Spleen (tissue), 11 donors: ENCODE results near the gene PRKG1. TPM values are rescaled to one million over a fixed set of nuclear protein-coding genes. Genes with fewer than 3 reads are reported as not detected.

Experiments
- DNase-seq: peaks from one replicate; pipeline ENCODE4 v3.0.0-alpha.2; 2020
- H3K27ac ChIP-seq, 8 donors: fragments of 200-600 bp; sonication (generic) in 7 of 8; 1 replicate in 4 of 8; 2 replicates in 4 of 8; pipeline versions ENCODE4 v1.5.0 to v1.8.0; 2016 to 2021; ENCODE audit warnings: inconsistent platforms in 4 of 8, mild to moderate bottlenecking in 4 of 8, moderate library complexity in 1 of 8
- H3K27me3 ChIP-seq, 7 donors: fragments of 200-600 bp; sonication (generic) in 6 of 7; replicated peaks in 1 of 7; 1 replicate in 4 of 7; 2 replicates in 3 of 7; pipeline versions ENCODE4 v1.5.0 to v1.8.0; 2016 to 2021; ENCODE audit warnings: inconsistent platforms in 3 of 7, mild to moderate bottlenecking in 1 of 7
- H3K36me3 ChIP-seq, 6 donors: fragments of 200-600 bp; sonication (generic) in 5 of 6; 1 replicate in 4 of 6; 2 replicates in 2 of 6; pipeline versions ENCODE4 v1.5.0 to v1.8.0; 2016 to 2021; ENCODE audit warnings: inconsistent platforms in 2 of 6
- H3K4me1 ChIP-seq, 6 donors: fragments of 200-600 bp; sonication (generic) in 5 of 6; 1 replicate in 3 of 6; 2 replicates in 3 of 6; pipeline versions ENCODE4 v1.5.0 to v1.8.0; 2016 to 2021; ENCODE audit warnings: inconsistent platforms in 3 of 6
- H3K4me3 ChIP-seq, 8 donors: fragments of 200-600 bp; sonication (generic) in 7 of 8; 1 replicate in 4 of 8; 2 replicates in 4 of 8; pipeline versions ENCODE4 v1.5.0 to v1.8.0; 2016 to 2021; ENCODE audit warnings: inconsistent platforms in 4 of 8, mild to moderate bottlenecking in 4 of 8, moderate library complexity in 2 of 8
- H3K9me3 ChIP-seq, 8 donors: fragments of 200-600 bp; sonication (generic) in 7 of 8; 1 replicate in 4 of 8; 2 replicates in 4 of 8; pipeline versions ENCODE4 v1.5.0 to v1.8.0; 2016 to 2021; ENCODE audit warnings: inconsistent platforms in 4 of 8
- POLR2A ChIP-seq, 3 donors: fragments of 450-650 bp; IDR thresholded peaks; one replicate each; pipeline ENCODE4 v1.5.1; 2017; ENCODE audit warnings: antibody characterized with exemption in 3 of 3, mild to moderate bottlenecking in 1 of 3
- POLR2AphosphoS5 ChIP-seq, 3 donors: sonication (generic); formaldehyde crosslinking; IDR thresholded peaks; one replicate each; pipeline ENCODE4 v1.5.1; 2017; ENCODE audit warnings: antibody characterized with exemption in 3 of 3
- WGBS, 5 donors: extraction: QIAGEN DNeasy Blood & Tissue Kit in 3 of 5; methylation state at CpG; one replicate each; pipeline versions ENCODE4 v1.1.5 to v1.1.7; 2013 to 2018; 5-methylcytosine and 5-hydroxymethylcytosine counted together
- intact Hi-C: fragments of 100-400 bp; cut with DNase I; formaldehyde crosslinking; loops from one replicate; pipeline ENCODE4 v1.15.0; 2023; ENCODE audit warnings: low total_unique reads
- polyA plus RNA-seq, 3 donors: library from polyadenylated mRNA; stranded (reverse); fragments of 200-250 nt; gene quantifications; one replicate each; pipeline ENCODE4 v1.2.1, GENCODE V29; 2013
- total RNA-seq, 7 donors: library from RNA; depleted of rRNA in 3 of 7; stranded (reverse); fragments of >200 nt in 3 of 7; fragmentation: NEBNext Ultra II Directional in 4 of 7; extraction: Animal tissue kit (Norgen Biotek cat#: 25700) in 4 of 7; gene quantifications; one replicate each; pipeline versions ENCODE4 v1.1.0 to v1.2.1, GENCODE V29; 2016 to 2021
- TF ChIP-seq, protein P1 (sequence below), 11 experiments: fragments of 200-600 bp in 7 of 11; fragments of 450-650 bp in 4 of 11; sonication (generic) in 4 of 11; IDR thresholded peaks in 8 of 11; conservative IDR thresholded peaks in 3 of 11; 1 replicate in 7 of 11; 2 replicates in 4 of 11; pipeline versions ENCODE4 v1.4.0 to v1.8.0; 2016 to 2021; ENCODE audit warnings: antibody characterized with exemption in 11 of 11, inconsistent platforms in 4 of 11, mild to moderate bottlenecking in 1 of 11
- donor health status: healthy with polysubstance abuse.
- donor health status: DM: no; HTN: no; CAD: no; lungs with moderate emphysema.
- donor health status: DM: no; HTN: no; CAD: no.
- donor health status: Bipolar disorder and iron deficiency.
- donor health status: healthy.
- donor health status: DM: no; HTN: no; CAD: no.
- donor health status: DM: yes; HTN: yes; CAD: no.

The PRKG1 gene
- total and polyA plus RNA-seq, 10 donors: 0.65 to 10.5 (median 7.2) TPM

DNA sequence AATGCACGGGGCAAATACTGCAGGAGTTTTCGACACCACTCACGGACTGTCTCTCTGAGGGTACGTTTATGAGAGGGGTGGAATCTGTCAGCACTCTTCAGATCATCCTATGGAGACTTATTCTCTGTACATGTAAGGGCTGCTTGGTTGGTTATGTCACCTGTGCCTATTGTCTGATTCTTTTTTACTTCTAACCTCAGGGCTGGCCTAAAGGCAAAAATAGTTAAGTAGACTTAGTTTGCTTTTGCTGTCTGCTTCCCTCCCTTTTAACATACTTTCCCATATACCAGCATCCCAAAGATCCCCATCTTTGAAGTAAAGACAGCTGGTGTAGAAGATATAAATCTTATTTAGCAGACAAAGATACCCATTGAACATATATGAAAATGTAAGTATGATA lies 105.9 kb downstream of the PRKG1 start:
- Histone ChIP-seq H3K9me3 (no peaks in the 10 kb centered on the region), H3K27me3 (no peaks in the 10 kb centered on the region), H3K4me1 (no peaks in the 10 kb centered on the region), H3K36me3 (no peaks in the 10 kb centered on the region), H3K27ac (no peak overlapping the region), H3K4me3 (no peak overlapping the region)
- TF ChIP-seq, protein P1, sequence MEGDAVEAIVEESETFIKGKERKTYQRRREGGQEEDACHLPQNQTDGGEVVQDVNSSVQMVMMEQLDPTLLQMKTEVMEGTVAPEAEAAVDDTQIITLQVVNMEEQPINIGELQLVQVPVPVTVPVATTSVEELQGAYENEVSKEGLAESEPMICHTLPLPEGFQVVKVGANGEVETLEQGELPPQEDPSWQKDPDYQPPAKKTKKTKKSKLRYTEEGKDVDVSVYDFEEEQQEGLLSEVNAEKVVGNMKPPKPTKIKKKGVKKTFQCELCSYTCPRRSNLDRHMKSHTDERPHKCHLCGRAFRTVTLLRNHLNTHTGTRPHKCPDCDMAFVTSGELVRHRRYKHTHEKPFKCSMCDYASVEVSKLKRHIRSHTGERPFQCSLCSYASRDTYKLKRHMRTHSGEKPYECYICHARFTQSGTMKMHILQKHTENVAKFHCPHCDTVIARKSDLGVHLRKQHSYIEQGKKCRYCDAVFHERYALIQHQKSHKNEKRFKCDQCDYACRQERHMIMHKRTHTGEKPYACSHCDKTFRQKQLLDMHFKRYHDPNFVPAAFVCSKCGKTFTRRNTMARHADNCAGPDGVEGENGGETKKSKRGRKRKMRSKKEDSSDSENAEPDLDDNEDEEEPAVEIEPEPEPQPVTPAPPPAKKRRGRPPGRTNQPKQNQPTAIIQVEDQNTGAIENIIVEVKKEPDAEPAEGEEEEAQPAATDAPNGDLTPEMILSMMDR (IDR thresholded peaks at IDR 0.05 in 8 of 11, conservative IDR thresholded peaks at IDR 0.05 in 3 of 11): no peak
- DNase-seq: no peak
- intact Hi-C loops: no loop called here
- 84 to 91% (median 85%) methylated on average over 4 of the region's 4 CpGs for whole genome bisulfite sequencing, 5 donors

DNA sequence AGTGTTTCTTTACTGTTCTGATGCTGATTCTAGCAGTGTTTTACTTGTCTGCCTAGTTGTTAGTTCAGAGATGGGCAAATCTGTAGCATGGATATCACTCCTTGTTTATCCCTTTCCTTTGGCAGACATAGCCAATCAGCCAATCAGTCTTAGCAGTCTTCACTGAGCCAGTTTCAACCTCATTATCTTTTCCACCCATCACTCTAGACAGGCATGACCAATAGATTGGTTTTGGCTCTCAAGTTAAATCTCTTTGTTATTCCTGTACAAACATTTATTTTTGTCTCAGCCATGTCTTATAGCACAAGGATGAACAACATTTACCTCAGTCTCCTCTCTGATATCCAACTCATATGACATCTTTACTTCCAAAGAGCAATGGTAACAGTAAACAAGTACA lies 109.5 kb downstream of the PRKG1 start:
- TF ChIP-seq, protein P1 (IDR thresholded peaks at IDR 0.05 in 8 of 11, conservative IDR thresholded peaks at IDR 0.05 in 3 of 11): no peak
- no peak for TF ChIP-seq POLR2A (IDR thresholded peaks at IDR 0.05)
- no peak for TF ChIP-seq POLR2AphosphoS5 (IDR thresholded peaks at IDR 0.05)
- DNase-seq: no peak
- intact Hi-C loops: no loop called here
- Histone ChIP-seq H3K4me1 (no peaks in the 10 kb centered on the region), H3K4me3 (no peak overlapping the region), H3K9me3 (no peaks in the 10 kb centered on the region), H3K27ac (no peak overlapping the region), H3K27me3 (no peaks in the 10 kb centered on the region), H3K36me3 (no peaks in the 10 kb centered on the region)

DNA sequence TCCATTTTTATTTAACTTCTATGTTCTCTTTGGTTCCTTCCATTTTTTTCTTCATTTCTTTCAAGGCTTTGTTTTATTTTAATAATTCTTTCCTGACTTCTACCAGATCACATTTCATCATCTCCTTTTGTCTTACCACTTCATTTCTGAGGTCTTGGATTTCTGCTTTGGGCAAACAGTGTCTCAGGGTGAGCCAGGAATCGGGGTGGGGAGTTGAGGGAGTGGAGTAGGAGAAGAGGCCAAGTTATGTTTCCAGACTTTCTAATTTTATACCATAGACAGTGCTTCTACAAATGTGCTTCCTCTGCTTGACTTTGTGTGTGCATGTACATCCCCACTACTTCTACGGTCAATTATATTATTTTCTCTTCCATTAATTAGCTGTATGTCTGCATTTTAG lies 112.1 kb downstream of the PRKG1 start:
- intact Hi-C loops: no loop called here
- TF ChIP-seq POLR2A (IDR thresholded peaks at IDR 0.05) (no peak), POLR2AphosphoS5 (IDR thresholded peaks at IDR 0.05) (no peak)
- Histone ChIP-seq H3K4me1 (no peaks in the 10 kb centered on the region), H3K36me3 (no peaks in the 10 kb centered on the region), H3K9me3 (no peaks in the 10 kb centered on the region), H3K27ac (no peak overlapping the region), H3K27me3 (no peaks in the 10 kb centered on the region), H3K4me3 (no peak overlapping the region)
- 65 to 83% (median 77%) methylated on average over 2 of the region's 2 CpGs for WGBS, 5 donors
- DNase-seq: no peak

DNA sequence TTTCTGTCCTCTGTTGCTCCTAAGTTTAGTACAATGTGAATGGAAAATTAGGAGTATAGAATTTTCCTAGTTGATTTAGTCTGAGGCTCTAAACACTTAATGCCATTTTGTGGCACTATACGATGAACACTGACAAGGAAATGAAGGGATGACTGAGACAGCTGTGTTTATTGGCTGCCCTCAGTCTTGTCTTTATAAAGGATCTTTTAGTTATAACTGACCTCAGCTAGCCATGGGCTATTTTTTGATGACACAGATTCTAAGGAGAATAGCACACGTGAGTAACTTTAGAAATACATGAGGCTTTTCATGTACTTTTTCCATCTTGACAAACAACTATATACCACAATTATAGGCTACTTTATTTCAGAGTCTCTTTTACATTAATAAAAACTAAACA lies 113.7 kb downstream of the PRKG1 start:
- Histone ChIP-seq H3K4me1 (no peaks in the 10 kb centered on the region), H3K27ac (no peak overlapping the region), H3K4me3 (no peak overlapping the region), H3K36me3 (no peaks in the 10 kb centered on the region), H3K9me3 (no peaks in the 10 kb centered on the region), H3K27me3 (no peaks in the 10 kb centered on the region)
- intact Hi-C loops: no loop called here
- 62 to 76% (median 71%) methylated on average over 2 of the region's 2 CpGs for WGBS, 5 donors
- no peak for DNase-seq
- TF ChIP-seq, protein P1 (IDR thresholded peaks at IDR 0.05 in 8 of 11, conservative IDR thresholded peaks at IDR 0.05 in 3 of 11): no peak
- TF ChIP-seq POLR2A (IDR thresholded peaks at IDR 0.05) (no peak), POLR2AphosphoS5 (IDR thresholded peaks at IDR 0.05) (no peak)

DNA sequence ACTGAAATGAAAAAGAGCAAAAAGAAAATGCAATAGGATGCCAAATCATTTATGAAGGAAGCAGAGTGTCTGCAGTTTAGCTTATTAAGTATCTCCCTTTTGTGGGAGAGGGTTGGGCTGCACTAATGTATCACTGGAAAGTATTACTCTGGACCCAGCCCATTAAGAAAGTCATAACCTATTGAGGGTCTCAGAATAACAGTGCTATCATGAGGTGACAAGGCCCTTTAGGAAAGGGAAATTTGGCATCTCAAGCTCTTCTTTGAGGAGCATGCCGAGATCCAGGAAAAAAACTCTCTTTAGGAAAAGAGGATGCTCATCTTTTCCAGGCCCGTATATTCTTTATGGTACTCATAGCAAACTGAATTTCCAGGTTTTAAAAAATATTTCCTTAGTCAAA lies 114.6 kb downstream of the PRKG1 start:
- Histone ChIP-seq H3K27me3 (no peaks in the 10 kb centered on the region), H3K27ac (no peak overlapping the region), H3K4me1 (no peaks in the 10 kb centered on the region), H3K36me3 (no peaks in the 10 kb centered on the region), H3K9me3 (no peaks in the 10 kb centered on the region), H3K4me3 (no peak overlapping the region)
- no peak for TF ChIP-seq POLR2AphosphoS5 (IDR thresholded peaks at IDR 0.05)
- TF ChIP-seq, protein P1 (IDR thresholded peaks at IDR 0.05 in 8 of 11, conservative IDR thresholded peaks at IDR 0.05 in 3 of 11): no peak
- no peak for TF ChIP-seq POLR2A (IDR thresholded peaks at IDR 0.05)
- no peak for DNase-seq
- WGBS, 5 donors: 71 to 92% (median 77%) methylated on average over 2 of the region's 2 CpGs
- intact Hi-C loops: no loop called here
